Parathyroid adenoma (tissue), 2 donors: ENCODE data around the gene SEC16A.

Experiments
- H2AFZ ChIP-seq: fragments of 300-600 bp; sonication (generic); one replicate; pipeline ENCODE4 v1.7.0; 2017; ENCODE audit warnings: antibody characterized with exemption, mild to moderate bottlenecking
- H3K27ac ChIP-seq: fragments of 300-600 bp; sonication (generic); one replicate; pipeline ENCODE4 v1.7.0; 2017
- H3K27me3 ChIP-seq: fragments of 300-600 bp; sonication (generic); one replicate; pipeline ENCODE4 v1.7.0; 2017; ENCODE audit warnings: low read length; ENCODE audit not compliant: control insufficient read depth, insufficient read depth
- H3K36me3 ChIP-seq: fragments of 300-600 bp; sonication (generic); one replicate; pipeline ENCODE4 v1.7.0; 2017; ENCODE audit warnings: low read length; ENCODE audit not compliant: control insufficient read depth, insufficient read depth
- H3K4me1 ChIP-seq: fragments of 300-600 bp; sonication (generic); one replicate; pipeline ENCODE4 v1.7.0; 2017; ENCODE audit warnings: control low read depth
- H3K4me2 ChIP-seq: fragments of 300-600 bp; sonication (generic); one replicate; pipeline ENCODE4 v1.7.0; 2017; ENCODE audit warnings: low read length
- H3K4me3 ChIP-seq: fragments of 300-600 bp; sonication (generic); one replicate; pipeline ENCODE4 v1.7.0; 2017; ENCODE audit warnings: low read depth, low read length
- H3K79me2 ChIP-seq: fragments of 300-600 bp; sonication (generic); one replicate; pipeline ENCODE4 v1.7.0; 2017; ENCODE audit warnings: control low read depth
- H3K9ac ChIP-seq: fragments of 300-600 bp; sonication (generic); one replicate; pipeline ENCODE4 v1.7.0; 2017; ENCODE audit warnings: mild to moderate bottlenecking
- H3K9me3 ChIP-seq: fragments of 300-600 bp; sonication (generic); one replicate; pipeline ENCODE4 v1.7.0; 2017; ENCODE audit warnings: low read length; ENCODE audit not compliant: control insufficient read depth
- CTCF ChIP-seq: fragments of 300-600 bp; sonication (generic); IDR thresholded peaks from one replicate; pipeline ENCODE4 v1.7.0; 2017; ENCODE audit warnings: antibody characterized with exemption, mild to moderate bottlenecking
- donor health status: primary hyperparathyroidism.

Gene SEC16A

GRCh38 chr9:136507221-136507991 is 24.6 kb upstream of the SEC16A start:
- no peak overlapping the region for H2AFZ ChIP-seq
- no peaks in the 10 kb centered on the region for H3K4me1 ChIP-seq
- no peaks in the 10 kb centered on the region for H3K36me3 ChIP-seq
- TF ChIP-seq CTCF, result no peak
- no peak overlapping the region for H3K27ac ChIP-seq
- no peaks in the 10 kb centered on the region for H3K9me3 ChIP-seq
- H3K79me2 ChIP-seq, result no peaks in the 10 kb centered on the region
- no peak overlapping the region for H3K4me3 ChIP-seq
- H3K9ac ChIP-seq, result no peak overlapping the region
- no peak overlapping the region for H3K4me2 ChIP-seq
- no peaks in the 10 kb centered on the region for H3K27me3 ChIP-seq

- Histone ChIP-seq H2AFZ (no peak overlapping the region), H3K4me3 (no peak overlapping the region)
Measured at GRCh38 chr9:136506425-136506824, 23.6 kb upstream of the SEC16A start.

GRCh38 chr9:136505406-136506403 is 22.9 kb upstream of the SEC16A start:
- H3K27me3 ChIP-seq, result no peaks in the 10 kb centered on the region
- H3K36me3 ChIP-seq, result no peaks in the 10 kb centered on the region

More at GRCh38 chr9:136506425-136506824, 23.6 kb upstream of the SEC16A start:
- Histone ChIP-seq H3K9ac (no peak overlapping the region), H3K27ac (no peak overlapping the region), H3K9me3 (no peaks in the 10 kb centered on the region), H3K36me3 (no peaks in the 10 kb centered on the region), H3K4me2 (no peak overlapping the region), H3K27me3 (no peaks in the 10 kb centered on the region), H3K79me2 (no peaks in the 10 kb centered on the region), H3K4me1 (no peaks in the 10 kb centered on the region)
- no peak for TF ChIP-seq CTCF

GRCh38 chr9:136504512-136505348 is 21.9 kb upstream of the SEC16A start:
- Histone ChIP-seq H3K79me2 (no peaks in the 10 kb centered on the region), H3K36me3 (no peaks in the 10 kb centered on the region), H3K27me3 (no peaks in the 10 kb centered on the region), H3K4me1 (no peaks in the 10 kb centered on the region), H3K9me3 (no peaks in the 10 kb centered on the region), H2AFZ (no peak overlapping the region), H3K9ac (no peak overlapping the region), H3K27ac (no peak overlapping the region), H3K4me3 (no peak overlapping the region), H3K4me2 (no peak overlapping the region)
- TF ChIP-seq CTCF, result no peak

More at GRCh38 chr9:136505406-136506403, 22.9 kb upstream of the SEC16A start:
- TF ChIP-seq CTCF, result no peak
- Histone ChIP-seq H3K27ac (no peak overlapping the region), H2AFZ (no peak overlapping the region), H3K4me3 (no peak overlapping the region), H3K9ac (no peak overlapping the region), H3K4me1 (no peaks in the 10 kb centered on the region), H3K79me2 (no peaks in the 10 kb centered on the region), H3K4me2 (no peak overlapping the region), H3K9me3 (no peaks in the 10 kb centered on the region)
